B cell (primary cell): Measurements from ENCODE around the gene EIF3D. TPM values are rescaled to one million over a fixed set of nuclear protein-coding genes. Genes with fewer than 3 reads are reported as not detected.
A peak's percentile ranks its signal among the peaks of the same experiment; 100 is the strongest.

Source experiments
- ATAC-seq: fragments of 200-7000 bp; cut with Tn5 transposase; one replicate; pipeline ENCODE4 v1.10.0; 2021; ENCODE audit warnings: low read depth, mild to moderate bottlenecking, moderate number of reproducible peaks, moderate library complexity
- CTCF ChIA-PET: fragments of 350-600 bp; sonication (Branson Sonifier 250); formaldehyde crosslinking; loops from one replicate; lab custom pipeline; 2021; ENCODE audit warnings: antibody characterized with exemption, inconsistent platforms; lab: Charles Lee
- POLR2A ChIA-PET: fragments of 350-600 bp; sonication (Branson Sonifier 250); formaldehyde crosslinking; loops from one replicate; lab custom pipeline; 2021; ENCODE audit warnings: antibody characterized with exemption; lab: Charles Lee
- DNase-seq: peaks from one replicate; pipeline ENCODE4 v3.0.0; 2013
- H2AFZ ChIP-seq: 2 replicates; pipeline ENCODE4 v1.6.1; 2012; ENCODE audit warnings: mild to moderate bottlenecking, low read depth, low read length; ENCODE audit not compliant: insufficient read depth, poor library complexity, severe bottlenecking
- H3K27ac ChIP-seq, 2 donors: 1 replicate in 1 of 2; 2 replicates in 1 of 2; pipeline ENCODE4 v1.5.1; 2012 to 2013; ENCODE audit warnings: low read length in 2 of 2, mild to moderate bottlenecking in 2 of 2, moderate library complexity in 1 of 2
- H3K27me3 ChIP-seq, 4 experiments: fragments of 200-600 bp in 1 of 4; sonication (generic) in 1 of 4; replicated peaks in 1 of 4; 1 replicate in 2 of 4; 2 replicates in 2 of 4; pipeline versions ENCODE4 v1.6.1 to v1.7.0; 2013 to 2016; ENCODE audit warnings: low read length in 3 of 4, mild to moderate bottlenecking in 2 of 4, mixed read lengths in 1 of 4, moderate library complexity in 1 of 4; ENCODE audit not compliant: insufficient read depth in 4 of 4, control insufficient read depth in 3 of 4; ENCODE audit errors: control extremely low read depth in 1 of 4
- H3K36me3 ChIP-seq, 2 experiments: replicated peaks in 1 of 2; 1 replicate in 1 of 2; 2 replicates in 1 of 2; pipeline versions ENCODE4 v1.6.1 to v1.7.1; 2013; ENCODE audit warnings: low read length in 1 of 2; ENCODE audit not compliant: insufficient read depth in 2 of 2, control insufficient read depth in 1 of 2; ENCODE audit errors: control extremely low read depth in 1 of 2, extremely low read depth in 1 of 2
- H3K4me1 ChIP-seq, 2 donors: fragments of 200-600 bp in 1 of 2; sonication (generic) in 1 of 2; 1 replicate in 1 of 2; 2 replicates in 1 of 2; pipeline versions ENCODE4 v1.5.1 to v1.6.1; 2013 to 2017; ENCODE audit warnings: low read length in 2 of 2; ENCODE audit not compliant: control insufficient read depth in 2 of 2, insufficient read depth in 2 of 2
- H3K4me2 ChIP-seq: replicated peaks from 2 replicates; pipeline ENCODE3; 2012; ENCODE audit warnings: mild to moderate bottlenecking, low read depth, low read length; ENCODE audit not compliant: poor library complexity, severe bottlenecking
- H3K4me3 ChIP-seq, 5 experiments: fragments of 200-600 bp in 1 of 5; sonication (generic) in 1 of 5; 1 replicate in 3 of 5; 2 replicates in 2 of 5; pipeline versions ENCODE4 v1.5.1 to v1.7.0; 2011 to 2016; ENCODE audit warnings: low read length in 4 of 5, mild to moderate bottlenecking in 4 of 5, low read depth in 2 of 5, control low read depth in 1 of 5, moderate library complexity in 1 of 5; ENCODE audit not compliant: insufficient read depth in 1 of 5; ENCODE audit errors: control extremely low read depth in 1 of 5, extremely low read depth in 1 of 5
- H3K79me2 ChIP-seq: fragments of 200-600 bp; sonication (generic); one replicate; pipeline ENCODE4 v1.6.0; 2016; ENCODE audit warnings: low read length; ENCODE audit not compliant: control insufficient read depth, insufficient read depth
- H3K9ac ChIP-seq: fragments of 200-600 bp; sonication (generic); 2 replicates; pipeline ENCODE4 v1.6.1; 2017; ENCODE audit warnings: mild to moderate bottlenecking, low read length, moderate library complexity
- H3K9me3 ChIP-seq, 3 donors: one replicate each; pipeline versions ENCODE4 v1.6.1 to v1.7.1; 2013; ENCODE audit warnings: low read length in 2 of 3; ENCODE audit not compliant: control insufficient read depth in 2 of 3, insufficient read depth in 1 of 3; ENCODE audit errors: control extremely low read depth in 1 of 3
- H4K20me1 ChIP-seq: 2 replicates; pipeline ENCODE4 v1.6.0; 2012; ENCODE audit warnings: mild to moderate bottlenecking, low read length; ENCODE audit not compliant: insufficient read depth, control insufficient read depth, poor library complexity, severe bottlenecking
- H3K27ac Mint-ChIP-seq: one replicate; pipeline ENCODE4 v1.8.0; 2021; ENCODE audit warnings: mixed read lengths
- H3K27me3 Mint-ChIP-seq: one replicate; pipeline ENCODE4 v1.8.0; 2021; ENCODE audit warnings: mixed read lengths
- H3K4me1 Mint-ChIP-seq: one replicate; pipeline ENCODE4 v1.8.0; 2021; ENCODE audit warnings: mixed read lengths
- H3K4me3 Mint-ChIP-seq: one replicate; pipeline ENCODE4 v1.8.0; 2021; ENCODE audit warnings: mixed read lengths
- H3K9me3 Mint-ChIP-seq: one replicate; pipeline ENCODE4 v1.8.0; 2022; ENCODE audit warnings: mixed read lengths; ENCODE audit not compliant: insufficient read depth
- CTCF ChIP-seq: fragments of 200-600 bp; IDR thresholded peaks from one replicate; pipeline ENCODE4 v1.8.0; 2022; ENCODE audit warnings: antibody characterized with exemption, mild to moderate bottlenecking
- EZH2 ChIP-seq: IDR thresholded peaks from 2 replicates; pipeline ENCODE4 v1.6.1; 2012; ENCODE audit warnings: borderline replicate concordance, low read depth, mild to moderate bottlenecking, moderate library complexity, low read length; ENCODE audit not compliant: insufficient read depth, poor library complexity, severe bottlenecking
- WGBS: methylation state at CpG from one replicate; pipeline ENCODE4 v1.1.5; 2013; ENCODE audit warnings: missing lambda C conversion rate; ENCODE audit not compliant: insufficient coverage; 5-methylcytosine and 5-hydroxymethylcytosine counted together
- intact Hi-C: fragments of 100-400 bp; cut with micrococcal nuclease; formaldehyde crosslinking; loops from one replicate; pipeline ENCODE4 v1.10.0; 2022
- polyA plus RNA-seq: library from polyadenylated mRNA; depleted of rRNA; stranded (reverse); fragments of >200 nt; gene quantifications from 2 replicates; pipeline ENCODE4 v1.2.3, GENCODE V29; 2012
- total RNA-seq, 2 donors: library from RNA; stranded (reverse); fragments of 120-200 nt in 1 of 2; gene quantifications; 1 replicate in 1 of 2; 2 replicates in 1 of 2; pipeline versions ENCODE4 v1.2.3 to v1.2.4, GENCODE V29; 2013 to 2022

Gene EIF3D
- total and polyA plus RNA-seq, 2 donors (not counting 1 experiment from before 2014, with no cell fraction given) = 274 to 324 TPM

- peak overlapping the region in 4 of 5 experiments; percentile 29 to 80 (median 60) for H3K4me3 ChIP-seq
- TF ChIP-seq CTCF (no peak), EZH2 (no peak)
- POLR2A ChIA-PET = interaction anchor here (0.9 to 1.9 kb wide), 4 partner anchors 12 to 23 kb away, joined by 3 to 12 read pairs (median 6); partner anchors contain the start of gene EIF3D
- CTCF ChIA-PET = interaction anchor here (1.6 to 1.8 kb wide), 2 partner anchors 20 to 204 kb away, joined by 4 to 5 read pairs; no protein-coding TSS in a partner anchor
- H3K36me3 ChIP-seq = peaks cover 0 to 11% of the 10 kb centered on the region in 2 experiments
- peak overlapping the region in 1 of 2 donors; percentile 68 for H3K27ac ChIP-seq
- peak overlapping the region; percentile 92 for H3K4me2 ChIP-seq
- Mint-ChIP-seq H3K4me1 (peaks cover 9% of the 10 kb centered on the region), H3K27me3 (no peaks in the 10 kb centered on the region), H3K27ac (no peak overlapping the region), H3K4me3 (peak overlapping the region; percentile 77), H3K9me3 (no peaks in the 10 kb centered on the region)
- peaks cover 10 to 13% of the 10 kb centered on the region in 2 donors for H3K4me1 ChIP-seq
- H4K20me1 ChIP-seq = no peaks in the 10 kb centered on the region
- peak overlapping the region; percentile 71 for H2AFZ ChIP-seq
- no peak for ATAC-seq
- H3K79me2 ChIP-seq = no peaks in the 10 kb centered on the region
- peaks cover 0 to 10% (median 0%) of the 10 kb centered on the region in 3 donors for H3K9me3 ChIP-seq
- intact Hi-C loops = loop anchor here (2.0 kb wide), 1 partner anchor 23 kb away; the partner anchor contains the start of gene EIF3D
- H3K27me3 ChIP-seq = no peaks in the 10 kb centered on the region
- peak overlapping the region; percentile 74 for H3K9ac ChIP-seq
- no peak for DNase-seq
- 98% methylated on average over 57 of the region's 60 CpGs for WGBS
Observed at GRCh38 chr22:36505998-36506635, 22.8 kb downstream of the EIF3D start.
